ENCODE data around the gene PPP4R1.

PPP4R1 gene

GRCh38 chr18:9520666-9521065 is 93.7 kb downstream of the PPP4R1 start:
- TF ChIP-seq POLR2AphosphoS5 (IDR thresholded peaks at IDR 0.05; ENCODE audit: low read depth, low read length) (no peak), TAF1 (IDR thresholded peaks at IDR 0.05; ENCODE audit: borderline replicate concordance, low read depth, low read length) (no peak), POLR2A (IDR thresholded peaks at IDR 0.05; ENCODE audit: low read depth, low read length) (no peak)
- DNase-seq (ENCODE audit: insufficient read length) = no peak
- no peak for FAIRE-seq

- FAIRE-seq (no peak), DNase-seq (ENCODE audit: insufficient read length) (no peak)
- TF ChIP-seq POLR2AphosphoS5 (IDR thresholded peaks at IDR 0.05; ENCODE audit: low read depth, low read length) = no peak
- TF ChIP-seq POLR2A (IDR thresholded peaks at IDR 0.05; ENCODE audit: low read depth, low read length) = no peak
- TF ChIP-seq TAF1 (IDR thresholded peaks at IDR 0.05; ENCODE audit: borderline replicate concordance, low read depth, low read length) = no peak
Measured at GRCh38 chr18:9519399-9519798, 95.0 kb downstream of the PPP4R1 start.

- DNase-seq (ENCODE audit: insufficient read length) (no peak), FAIRE-seq (no peak)
- TF ChIP-seq POLR2AphosphoS5 (IDR thresholded peaks at IDR 0.05; ENCODE audit: low read depth, low read length) = no peak
- no peak for TF ChIP-seq POLR2A (IDR thresholded peaks at IDR 0.05; ENCODE audit: low read depth, low read length)
- TF ChIP-seq TAF1 (IDR thresholded peaks at IDR 0.05; ENCODE audit: borderline replicate concordance, low read depth, low read length) = no peak
Measured at GRCh38 chr18:9517869-9518268, 96.5 kb downstream of the PPP4R1 start.

GRCh38 chr18:9516437-9517064 is 97.8 kb downstream of the PPP4R1 start:
- peak; percentile 87 for FAIRE-seq
- no peak for DNase-seq (ENCODE audit: insufficient read length)
- no peak for TF ChIP-seq POLR2A (IDR thresholded peaks at IDR 0.05; ENCODE audit: low read depth, low read length)
- no peak for TF ChIP-seq POLR2AphosphoS5 (IDR thresholded peaks at IDR 0.05; ENCODE audit: low read depth, low read length)
- no peak for TF ChIP-seq TAF1 (IDR thresholded peaks at IDR 0.05; ENCODE audit: borderline replicate concordance, low read depth, low read length)

GRCh38 chr18:9513971-9514512 is 100.3 kb downstream of the PPP4R1 start:
- no peak for FAIRE-seq
- TF ChIP-seq POLR2A (IDR thresholded peaks at IDR 0.05; ENCODE audit: low read depth, low read length) (no peak), POLR2AphosphoS5 (IDR thresholded peaks at IDR 0.05; ENCODE audit: low read depth, low read length) (no peak), TAF1 (IDR thresholded peaks at IDR 0.05; ENCODE audit: borderline replicate concordance, low read depth, low read length) (no peak)

GRCh38 chr18:9508446-9509025 is 105.8 kb downstream of the PPP4R1 start:
- no peak for FAIRE-seq
- no peak for TF ChIP-seq TAF1 (IDR thresholded peaks at IDR 0.05; ENCODE audit: borderline replicate concordance, low read depth, low read length)
- DNase-seq (ENCODE audit: insufficient read length) = no peak

More at GRCh38 chr18:9513971-9514512, 100.3 kb downstream of the PPP4R1 start:
- DNase-seq (ENCODE audit: insufficient read length) = no peak

- no peak for FAIRE-seq
- TF ChIP-seq TAF1 (IDR thresholded peaks at IDR 0.05; ENCODE audit: borderline replicate concordance, low read depth, low read length) (no peak), POLR2AphosphoS5 (IDR thresholded peaks at IDR 0.05; ENCODE audit: low read depth, low read length) (no peak), POLR2A (IDR thresholded peaks at IDR 0.05; ENCODE audit: low read depth, low read length) (no peak)
- DNase-seq (ENCODE audit: insufficient read length) = no peak
Measured at GRCh38 chr18:9507565-9508088, 106.7 kb downstream of the PPP4R1 start.

GRCh38 chr18:9506046-9506792 is 108.1 kb downstream of the PPP4R1 start:
- TF ChIP-seq POLR2AphosphoS5 (IDR thresholded peaks at IDR 0.05; ENCODE audit: low read depth, low read length) = no peak
- TF ChIP-seq TAF1 (IDR thresholded peaks at IDR 0.05; ENCODE audit: borderline replicate concordance, low read depth, low read length) = no peak
- TF ChIP-seq POLR2A (IDR thresholded peaks at IDR 0.05; ENCODE audit: low read depth, low read length) = no peak
- FAIRE-seq (no peak), DNase-seq (ENCODE audit: insufficient read length) (no peak)
